GM10847 (cell line): Measurements from ENCODE around the gene CCDC88C.

Experiments used
- POLR2A ChIP-seq: IDR thresholded peaks from 2 replicates; pipeline ENCODE4 v1.6.1; 2011; ENCODE audit not compliant: insufficient read length; ENCODE audit errors: extremely low read depth

The CCDC88C gene

DNA sequence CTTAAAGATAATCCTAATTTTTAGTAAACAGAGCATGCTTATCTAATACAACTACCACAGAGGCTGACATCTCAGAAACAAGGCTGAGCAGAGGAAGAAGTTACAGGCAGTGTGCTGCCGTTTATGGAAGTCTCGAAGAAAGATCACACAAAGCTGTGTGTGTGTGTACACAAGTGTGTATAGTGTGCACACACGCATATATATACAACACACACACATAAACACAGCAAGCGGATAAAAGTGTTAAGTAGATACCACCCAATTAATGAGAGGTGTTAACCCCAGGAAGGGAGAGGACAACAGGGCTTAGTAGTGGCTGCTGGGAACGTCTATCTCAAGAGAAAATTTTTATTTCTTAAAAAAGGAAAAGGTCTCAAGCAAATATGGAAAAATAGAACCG lies 15.3 kb downstream of the CCDC88C start:
- no peak for TF ChIP-seq POLR2A

- TF ChIP-seq POLR2A = no peak
Measured at GRCh38 chr14:91401751-91402150, 15.9 kb downstream of the CCDC88C start.

- TF ChIP-seq POLR2A = no peak
Measured at GRCh38 chr14:91400696-91401095, 16.9 kb downstream of the CCDC88C start.

DNA sequence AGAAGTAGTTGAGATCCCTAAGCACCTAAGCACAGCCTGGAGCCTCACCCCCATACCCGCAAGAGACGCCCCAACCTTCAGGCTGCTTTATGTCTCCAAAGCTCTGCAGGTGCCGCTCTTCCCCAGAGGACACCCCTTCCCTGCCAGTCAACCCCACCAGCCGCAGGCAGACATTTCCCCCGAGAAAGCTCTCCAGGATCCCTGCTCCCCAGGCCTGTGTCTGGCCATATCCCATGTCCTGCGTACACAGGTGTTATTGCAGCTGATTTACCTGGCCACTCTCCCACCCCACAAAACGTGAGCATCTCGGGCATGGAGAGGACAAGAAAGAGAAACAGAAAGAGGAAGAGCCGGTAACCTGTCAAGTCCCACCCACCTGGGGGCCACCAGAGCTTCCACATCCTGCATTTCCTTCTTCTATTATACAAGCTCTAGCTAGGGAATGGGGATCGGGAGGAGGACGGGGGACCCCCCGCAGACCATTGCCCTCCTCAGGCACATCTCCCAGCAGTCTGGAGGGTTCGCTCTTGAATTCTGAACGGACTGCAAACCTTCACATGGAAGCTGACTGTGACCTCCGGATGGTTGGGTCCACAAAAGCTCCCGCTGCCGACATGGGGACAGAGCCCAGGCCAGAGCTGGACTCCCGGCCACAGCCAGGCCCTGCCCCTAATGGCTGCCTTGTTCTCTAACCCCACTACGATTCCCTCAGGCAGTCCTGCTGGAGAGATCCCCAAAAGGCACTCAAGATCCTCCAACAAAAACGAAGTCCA lies 17.6 kb downstream of the CCDC88C start:
- no peak for TF ChIP-seq POLR2A

- TF ChIP-seq POLR2A = no peak
Measured at GRCh38 chr14:91398707-91399106, 18.9 kb downstream of the CCDC88C start.

DNA sequence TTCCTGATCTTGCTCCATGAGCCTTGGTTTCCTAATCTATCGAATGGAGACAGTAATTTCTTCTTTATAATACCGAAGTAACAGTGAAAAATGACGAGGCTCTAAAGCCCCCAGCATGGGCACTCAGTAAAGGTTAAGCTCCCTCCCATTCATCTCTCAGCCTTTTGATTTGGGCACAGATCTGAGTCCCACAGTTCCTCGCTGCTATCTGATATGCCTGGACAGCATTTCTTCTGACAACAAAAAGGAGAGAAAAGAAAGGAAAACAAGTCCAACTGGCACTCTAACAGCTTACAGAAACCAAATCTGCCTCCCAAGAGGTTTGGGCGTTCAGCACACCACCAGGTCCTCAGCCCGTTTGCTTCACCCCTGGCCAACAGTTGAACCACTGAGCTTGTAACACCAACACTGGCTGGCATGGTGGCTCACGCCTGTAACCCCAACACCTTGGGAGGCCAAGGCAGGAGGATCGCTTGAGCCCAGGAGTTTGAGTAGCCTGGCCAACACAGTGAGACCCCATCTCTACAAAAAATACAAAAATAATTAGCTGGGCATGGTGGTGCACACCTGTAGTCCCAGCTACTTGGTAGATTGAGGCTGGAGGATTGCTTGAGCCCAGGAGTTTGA lies 19.5 kb downstream of the CCDC88C start:
- no peak for TF ChIP-seq POLR2A

- no peak for TF ChIP-seq POLR2A
Measured at GRCh38 chr14:91396959-91397815, 20.4 kb downstream of the CCDC88C start.

- TF ChIP-seq POLR2A = no peak
Measured at GRCh38 chr14:91396013-91396660, 21.5 kb downstream of the CCDC88C start.

DNA sequence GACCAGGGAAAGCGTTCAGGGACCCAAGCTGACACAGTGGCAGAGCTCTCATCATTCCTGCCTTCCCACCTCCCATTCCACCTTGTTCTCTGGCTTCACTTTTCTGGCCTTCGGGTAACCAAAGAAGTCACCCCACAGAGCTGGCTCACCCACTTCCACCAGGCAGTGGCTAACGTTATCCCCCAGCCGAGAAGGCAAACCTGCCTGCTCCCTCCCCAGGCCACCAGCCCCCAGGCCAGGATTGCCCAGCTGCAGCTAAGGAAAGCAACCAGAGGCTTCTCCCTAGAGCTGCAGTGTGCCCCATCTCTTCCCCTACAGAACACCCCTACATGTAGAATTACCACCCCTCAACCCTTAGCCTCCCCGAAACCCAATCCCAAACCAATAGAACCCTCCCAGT lies 22.2 kb downstream of the CCDC88C start:
- no peak for TF ChIP-seq POLR2A

DNA sequence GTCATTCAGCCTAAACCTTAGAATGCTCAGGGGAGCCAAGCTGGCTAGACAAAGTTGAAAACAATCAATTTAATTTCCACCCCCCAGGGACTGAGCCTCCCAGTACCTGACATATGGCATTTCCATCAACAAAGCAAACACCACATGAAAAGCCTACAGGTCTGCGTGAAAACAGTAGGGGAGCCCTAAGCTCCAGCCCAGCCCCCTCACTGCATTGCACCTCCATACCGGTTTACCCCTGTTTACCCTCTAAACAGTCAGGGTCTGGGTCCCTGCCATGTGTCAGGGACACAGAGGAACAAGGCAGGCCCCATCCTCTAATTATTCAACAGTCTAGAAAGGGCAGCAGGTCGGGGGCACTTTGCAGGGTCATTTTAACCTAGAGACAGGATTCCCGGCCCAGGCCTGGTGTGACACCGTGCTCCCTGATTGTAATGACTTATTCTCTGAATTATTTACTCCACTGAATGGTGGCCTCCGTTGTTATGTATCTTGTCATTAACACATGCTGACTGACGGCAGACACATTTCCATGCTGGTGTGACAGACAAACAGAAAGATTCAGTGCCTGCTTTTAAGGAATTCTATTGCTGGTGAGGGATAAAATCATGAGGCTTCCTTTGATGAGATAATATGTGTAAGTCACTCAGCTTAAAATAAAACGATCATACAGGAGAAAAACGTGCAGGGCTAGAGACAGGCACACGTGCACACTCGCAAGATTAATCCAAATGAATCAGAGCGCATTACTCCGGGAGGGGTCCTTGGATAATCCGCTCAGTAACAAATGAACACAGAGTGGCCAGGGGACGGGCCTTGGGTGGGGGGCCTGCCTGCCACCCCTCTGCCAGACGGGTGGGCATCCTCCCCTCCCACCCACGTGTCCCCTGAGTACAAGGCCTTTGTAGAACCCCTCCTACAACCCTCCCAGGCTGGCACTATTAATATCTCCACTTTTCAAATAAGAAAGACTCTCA lies 23.2 kb downstream of the CCDC88C start:
- no peak for TF ChIP-seq POLR2A

DNA sequence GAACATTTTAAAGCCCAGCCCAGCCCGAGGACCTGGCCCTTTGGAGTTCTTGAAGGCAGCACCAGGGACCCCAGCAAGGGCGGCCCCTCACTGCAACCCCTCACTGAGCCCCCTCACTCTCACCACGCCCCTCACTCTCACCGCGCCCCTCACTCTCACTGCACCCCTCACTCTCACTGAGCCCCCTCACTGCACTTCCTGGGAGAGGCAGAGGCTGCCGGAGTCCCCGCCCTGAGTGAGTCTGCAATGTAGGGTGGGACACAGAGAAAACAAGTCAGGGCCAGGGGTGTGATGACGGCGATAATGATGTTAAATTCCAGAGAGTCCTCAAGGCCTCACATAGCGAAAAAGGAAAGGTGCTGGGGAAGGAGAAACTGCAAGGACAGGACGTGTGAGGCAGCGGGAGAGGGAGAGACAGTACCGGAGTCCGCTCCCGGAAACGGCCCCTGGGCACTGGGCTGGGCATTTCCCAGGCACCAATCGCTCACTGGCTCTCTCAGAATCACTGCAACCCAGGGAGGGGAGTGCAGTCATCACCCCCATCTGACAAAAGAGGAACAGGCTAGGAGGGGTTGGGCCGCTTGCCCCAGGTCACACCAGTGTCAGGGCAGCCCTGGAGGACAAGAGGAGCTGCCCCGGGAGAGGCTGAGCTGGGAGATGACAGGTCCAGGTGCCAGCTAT lies 24.9 kb downstream of the CCDC88C start:
- no peak for TF ChIP-seq POLR2A

- no peak for TF ChIP-seq POLR2A
Measured at GRCh38 chr14:91390165-91390778, 27.3 kb downstream of the CCDC88C start.

DNA sequence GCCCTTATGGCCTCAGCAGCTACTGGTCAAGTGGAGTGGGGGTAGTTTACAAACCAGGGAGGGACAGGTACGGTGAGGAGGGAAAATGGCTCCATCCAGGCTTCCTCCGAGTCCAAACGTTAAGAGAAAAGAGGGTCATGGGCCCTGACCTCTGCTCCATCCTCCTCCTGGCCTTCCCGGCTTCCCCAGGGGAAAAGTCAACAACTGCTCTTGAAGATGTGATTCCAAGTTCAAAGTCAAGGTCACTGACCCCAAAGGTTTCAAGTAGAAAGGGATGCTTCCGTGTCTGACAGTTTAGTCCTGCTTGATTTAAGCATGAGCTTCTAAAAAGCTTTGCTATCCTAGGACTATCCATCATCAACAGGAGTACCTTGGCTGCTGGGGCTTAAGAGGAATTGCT lies 28.5 kb downstream of the CCDC88C start:
- no peak for TF ChIP-seq POLR2A
